MCF 10A (cell line): ENCODE data around the gene SHISA9. TPM values are rescaled to one million over a fixed set of nuclear protein-coding genes. Genes with fewer than 3 reads are reported as not detected.

ENCODE experiments used
- BruUV-seq: library from RNA; stranded (reverse); fragments of 400-500 nt; replicated peaks from 2 replicates; lab custom pipeline; 2021; lab: Mats Ljungman, UMichigan
- CTCF ChIA-PET: fragments of 300-600 bp; sonication (Branson Sonifier 250); formaldehyde crosslinking; extraction: SDS; loops from one replicate; lab custom pipeline; 2021; ENCODE audit warnings: antibody characterized with exemption, inconsistent platforms; lab: Yijun Ruan, JAX
- POLR2A ChIA-PET: fragments of 300-600, 350-650 bp; sonication (Branson Sonifier 250); formaldehyde crosslinking; extraction: SDS; loops from one replicate; lab custom pipeline; 2020; ENCODE audit warnings: antibody characterized with exemption, inconsistent platforms; lab: Yijun Ruan, JAX
- DNase-seq: peaks from one replicate; pipeline ENCODE4 v3.0.0-alpha.2; 2018; ENCODE audit not compliant: unreplicated experiment
- H3K27ac Mint-ChIP-seq: one replicate; pipeline ENCODE4 v1.8.0; 2022; ENCODE audit warnings: mild to moderate bottlenecking, low read depth, mixed read lengths; ENCODE audit not compliant: unreplicated experiment
- H3K27me3 Mint-ChIP-seq: one replicate; pipeline ENCODE4 v1.8.0; 2022; ENCODE audit warnings: mixed read lengths; ENCODE audit not compliant: insufficient read depth, unreplicated experiment
- H3K36me3 Mint-ChIP-seq: one replicate; pipeline ENCODE4 v1.8.0; 2022; ENCODE audit warnings: mild to moderate bottlenecking, moderate library complexity, mixed read lengths; ENCODE audit not compliant: insufficient read depth, unreplicated experiment
- H3K4me1 Mint-ChIP-seq: one replicate; pipeline ENCODE4 v1.8.0; 2022; ENCODE audit warnings: mixed read lengths; ENCODE audit not compliant: insufficient read depth, unreplicated experiment
- H3K4me3 Mint-ChIP-seq: one replicate; pipeline ENCODE4 v1.8.0; 2022; ENCODE audit warnings: mild to moderate bottlenecking, moderate library complexity, mixed read lengths; ENCODE audit not compliant: unreplicated experiment
- H3K9me3 Mint-ChIP-seq: one replicate; pipeline ENCODE4 v1.8.0; 2022; ENCODE audit warnings: mixed read lengths; ENCODE audit not compliant: unreplicated experiment
- CTCF ChIP-seq: fragments of 200-600 bp; IDR thresholded peaks from one replicate; pipeline ENCODE4 v1.8.0; 2022; ENCODE audit warnings: antibody characterized with exemption, mild to moderate bottlenecking; ENCODE audit not compliant: unreplicated experiment
- intact Hi-C: fragments of 100-400 bp; cut with micrococcal nuclease; formaldehyde crosslinking; loops from 2 replicates; pipeline ENCODE4 v1.14.1; 2022
- total RNA-seq: library from RNA; stranded (reverse); gene quantifications from 2 replicates; pipeline ENCODE4 v1.2.3, GENCODE V29; 2022

Gene SHISA9
- total RNA-seq, 1 experiment from 2014 or later, result 8.0 TPM

- Mint-ChIP-seq H3K4me3 (no peak overlapping the region), H3K27ac (no peak overlapping the region), H3K27me3 (no peaks in the 10 kb centered on the region), H3K4me1 (no peaks in the 10 kb centered on the region), H3K9me3 (peaks cover 15% of the 10 kb centered on the region), H3K36me3 (no peaks in the 10 kb centered on the region)
- no peak for DNase-seq
- no peak for TF ChIP-seq CTCF
- ChIA-PET POLR2A (no interaction called here), CTCF (no interaction called here)
- BruUV-seq, result no TSS peak
- intact Hi-C loops, result no loop called here
Observed at GRCh38 chr16:13029786-13030185, 128.4 kb downstream of the SHISA9 start.

- BruUV-seq, result no TSS peak
- no peak for DNase-seq
- ChIA-PET CTCF (interaction anchor here (0.6 kb wide), 1 partner anchor 170 kb away, joined by 4 read pairs; no protein-coding TSS in a partner anchor), POLR2A (no interaction called here)
- Mint-ChIP-seq H3K27me3 (no peaks in the 10 kb centered on the region), H3K4me3 (no peak overlapping the region), H3K27ac (no peak overlapping the region), H3K9me3 (peaks cover 15% of the 10 kb centered on the region), H3K4me1 (no peaks in the 10 kb centered on the region), H3K36me3 (no peaks in the 10 kb centered on the region)
- TF ChIP-seq CTCF, result no peak
- intact Hi-C loops, result no loop called here
Observed at GRCh38 chr16:13030769-13031168, 129.4 kb downstream of the SHISA9 start.

GRCh38 chr16:13032911-13033310, 131.5 kb downstream of the SHISA9 start:
- no peak overlapping the region for H3K27ac Mint-ChIP-seq
- intact Hi-C loops, result no loop called here

GRCh38 chr16:13036600-13036999, 135.2 kb downstream of the SHISA9 start:
- no peak for TF ChIP-seq CTCF
- H3K36me3 Mint-ChIP-seq, result no peaks in the 10 kb centered on the region
- DNase-seq, result peak; percentile 67
- H3K27ac Mint-ChIP-seq, result no peak overlapping the region
- intact Hi-C loops, result no loop called here
- ChIA-PET CTCF (no interaction called here), POLR2A (interaction anchor here (0.6 kb wide), 1 partner anchor 171 kb away, joined by 3 read pairs; no protein-coding TSS in a partner anchor)
- peaks cover 17% of the 10 kb centered on the region for H3K9me3 Mint-ChIP-seq
- BruUV-seq, result no TSS peak
- H3K4me1 Mint-ChIP-seq, result no peaks in the 10 kb centered on the region
- no peak overlapping the region for H3K4me3 Mint-ChIP-seq
- no peaks in the 10 kb centered on the region for H3K27me3 Mint-ChIP-seq

More at GRCh38 chr16:13032911-13033310, 131.5 kb downstream of the SHISA9 start:
- TF ChIP-seq CTCF, result no peak
- ChIA-PET POLR2A (no interaction called here), CTCF (no interaction called here)
- DNase-seq, result no peak
- peaks cover 8% of the 10 kb centered on the region for H3K9me3 Mint-ChIP-seq
- no peaks in the 10 kb centered on the region for H3K27me3 Mint-ChIP-seq
- no peaks in the 10 kb centered on the region for H3K4me1 Mint-ChIP-seq
- no TSS peak for BruUV-seq
- H3K36me3 Mint-ChIP-seq, result no peaks in the 10 kb centered on the region
- no peak overlapping the region for H3K4me3 Mint-ChIP-seq
